ENCODE data around the gene ZNF407.

Gene ZNF407

DNA sequence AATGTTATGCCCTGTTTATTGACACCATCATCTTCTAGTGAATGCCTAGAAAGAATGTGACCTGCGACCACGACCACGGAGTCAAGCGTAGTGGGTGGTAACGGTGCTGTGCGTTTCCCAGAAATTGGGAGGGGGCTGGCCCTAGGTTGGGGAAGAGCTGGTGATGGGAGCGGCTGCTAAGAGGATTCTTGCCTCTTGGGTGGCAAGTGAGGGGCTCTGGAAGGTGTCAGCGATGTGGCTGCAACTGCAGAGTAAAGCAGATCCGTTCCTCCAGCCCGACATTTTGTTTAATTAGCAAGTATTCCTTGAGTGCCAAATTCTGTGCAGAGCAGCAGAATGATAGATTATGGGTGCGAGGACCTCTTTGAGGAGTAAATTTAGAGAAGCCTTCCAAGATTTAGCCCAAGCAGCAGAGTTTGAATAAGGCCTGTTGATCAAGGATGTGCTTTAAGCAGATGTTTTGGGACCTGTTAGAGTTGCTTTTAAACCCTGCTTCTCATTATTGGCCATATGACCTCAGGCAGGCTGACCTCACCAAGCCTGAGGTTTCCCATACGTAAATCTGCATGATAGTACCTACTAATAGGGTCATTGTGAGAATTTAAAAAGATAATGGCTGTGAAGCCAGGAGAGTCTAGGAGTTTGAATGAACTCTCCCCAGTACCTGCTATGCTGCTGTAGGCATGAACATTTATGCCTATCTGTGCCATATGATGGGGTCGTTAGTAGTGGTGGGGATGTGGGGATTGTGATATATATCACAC, 323.6 kb downstream of the ZNF407 start:
- H3K27ac ChIP-seq (ENCODE audit: low read length) = no peak overlapping the region
- H3K4me1 ChIP-seq (ENCODE audit: insufficient read depth, low read length) = peaks cover 9% of the 10 kb centered on the region
- no peak overlapping the region for H3K4me2 ChIP-seq (ENCODE audit: insufficient read depth, low read length)
- H4K20me1 ChIP-seq (ENCODE audit: insufficient read depth, low read length) = no peaks in the 10 kb centered on the region
- no peaks in the 10 kb centered on the region for H3K27me3 ChIP-seq (ENCODE audit: insufficient read depth, low read length, poor library complexity)
- H3K36me3 ChIP-seq (ENCODE audit: insufficient read depth, low read length) = no peaks in the 10 kb centered on the region
- no peak overlapping the region for H2AFZ ChIP-seq (ENCODE audit: low read depth, low read length)
- DNase-seq (peak; percentile 12), ATAC-seq (ENCODE audit: insufficient read depth, low read depth) (0 out of 3 replicates have a peak, but pooled peaks have one; percentile 40)
- no peaks in the 10 kb centered on the region for H3K79me2 ChIP-seq (ENCODE audit: insufficient read depth, low read length)
- no peak overlapping the region for H3K9ac ChIP-seq (ENCODE audit: low read depth, low read length)
- TF ChIP-seq, protein P1, sequence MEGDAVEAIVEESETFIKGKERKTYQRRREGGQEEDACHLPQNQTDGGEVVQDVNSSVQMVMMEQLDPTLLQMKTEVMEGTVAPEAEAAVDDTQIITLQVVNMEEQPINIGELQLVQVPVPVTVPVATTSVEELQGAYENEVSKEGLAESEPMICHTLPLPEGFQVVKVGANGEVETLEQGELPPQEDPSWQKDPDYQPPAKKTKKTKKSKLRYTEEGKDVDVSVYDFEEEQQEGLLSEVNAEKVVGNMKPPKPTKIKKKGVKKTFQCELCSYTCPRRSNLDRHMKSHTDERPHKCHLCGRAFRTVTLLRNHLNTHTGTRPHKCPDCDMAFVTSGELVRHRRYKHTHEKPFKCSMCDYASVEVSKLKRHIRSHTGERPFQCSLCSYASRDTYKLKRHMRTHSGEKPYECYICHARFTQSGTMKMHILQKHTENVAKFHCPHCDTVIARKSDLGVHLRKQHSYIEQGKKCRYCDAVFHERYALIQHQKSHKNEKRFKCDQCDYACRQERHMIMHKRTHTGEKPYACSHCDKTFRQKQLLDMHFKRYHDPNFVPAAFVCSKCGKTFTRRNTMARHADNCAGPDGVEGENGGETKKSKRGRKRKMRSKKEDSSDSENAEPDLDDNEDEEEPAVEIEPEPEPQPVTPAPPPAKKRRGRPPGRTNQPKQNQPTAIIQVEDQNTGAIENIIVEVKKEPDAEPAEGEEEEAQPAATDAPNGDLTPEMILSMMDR (IDR thresholded peaks at IDR 0.05; ENCODE audit: borderline replicate concordance, extremely low read depth, low read length, poor library complexity, severe bottlenecking) = no peak
- TF ChIP-seq EZH2 (IDR thresholded peaks at IDR 0.05; ENCODE audit: borderline replicate concordance, low read depth, low read length, severe bottlenecking) = no peak
- no peaks in the 10 kb centered on the region for H3K9me3 ChIP-seq (ENCODE audit: insufficient read depth, low read length, severe bottlenecking)
- no peak overlapping the region for H3K4me3 ChIP-seq (ENCODE audit: low read depth in 1 of 2, low read length in 2 of 2)

DNA sequence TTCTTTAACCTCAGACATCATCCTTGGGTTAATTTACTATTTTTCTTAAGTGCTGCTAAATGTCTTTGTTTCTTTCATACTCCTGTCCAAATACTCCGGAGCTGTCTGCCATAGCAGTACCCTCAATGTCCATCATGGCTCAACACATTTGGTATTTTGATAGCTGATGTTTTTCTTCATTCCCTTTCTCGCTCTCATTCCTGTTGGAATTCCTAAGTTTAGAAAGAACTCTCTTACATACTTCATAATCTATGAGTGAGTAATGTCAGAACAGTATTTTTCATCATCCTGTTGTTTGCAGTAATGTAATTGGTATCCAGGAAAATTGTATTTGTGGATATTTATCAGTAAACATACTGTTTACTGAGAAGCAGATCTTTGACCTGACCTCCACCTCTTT, 328.4 kb downstream of the ZNF407 start:
- Histone ChIP-seq H3K9ac (ENCODE audit: low read depth, low read length) (no peak overlapping the region), H3K9me3 (ENCODE audit: insufficient read depth, low read length, severe bottlenecking) (no peaks in the 10 kb centered on the region), H4K20me1 (ENCODE audit: insufficient read depth, low read length) (no peaks in the 10 kb centered on the region), H3K4me3 (ENCODE audit: low read depth in 1 of 2, low read length in 2 of 2) (no peak overlapping the region), H3K4me1 (ENCODE audit: insufficient read depth, low read length) (no peaks in the 10 kb centered on the region), H2AFZ (ENCODE audit: low read depth, low read length) (no peak overlapping the region), H3K79me2 (ENCODE audit: insufficient read depth, low read length) (no peaks in the 10 kb centered on the region), H3K36me3 (ENCODE audit: insufficient read depth, low read length) (peaks cover 3% of the 10 kb centered on the region; the same call in 1 of the 2 replicates), H3K27me3 (ENCODE audit: insufficient read depth, low read length, poor library complexity) (no peaks in the 10 kb centered on the region), H3K27ac (ENCODE audit: low read length) (no peak overlapping the region), H3K4me2 (ENCODE audit: insufficient read depth, low read length) (no peak overlapping the region)
- TF ChIP-seq, protein P1 (IDR thresholded peaks at IDR 0.05; ENCODE audit: borderline replicate concordance, extremely low read depth, low read length, poor library complexity, severe bottlenecking) = no peak
- no peak for TF ChIP-seq EZH2 (IDR thresholded peaks at IDR 0.05; ENCODE audit: borderline replicate concordance, low read depth, low read length, severe bottlenecking)
- no peak for ATAC-seq (ENCODE audit: insufficient read depth, low read depth)
- DNase-seq = no peak

DNA sequence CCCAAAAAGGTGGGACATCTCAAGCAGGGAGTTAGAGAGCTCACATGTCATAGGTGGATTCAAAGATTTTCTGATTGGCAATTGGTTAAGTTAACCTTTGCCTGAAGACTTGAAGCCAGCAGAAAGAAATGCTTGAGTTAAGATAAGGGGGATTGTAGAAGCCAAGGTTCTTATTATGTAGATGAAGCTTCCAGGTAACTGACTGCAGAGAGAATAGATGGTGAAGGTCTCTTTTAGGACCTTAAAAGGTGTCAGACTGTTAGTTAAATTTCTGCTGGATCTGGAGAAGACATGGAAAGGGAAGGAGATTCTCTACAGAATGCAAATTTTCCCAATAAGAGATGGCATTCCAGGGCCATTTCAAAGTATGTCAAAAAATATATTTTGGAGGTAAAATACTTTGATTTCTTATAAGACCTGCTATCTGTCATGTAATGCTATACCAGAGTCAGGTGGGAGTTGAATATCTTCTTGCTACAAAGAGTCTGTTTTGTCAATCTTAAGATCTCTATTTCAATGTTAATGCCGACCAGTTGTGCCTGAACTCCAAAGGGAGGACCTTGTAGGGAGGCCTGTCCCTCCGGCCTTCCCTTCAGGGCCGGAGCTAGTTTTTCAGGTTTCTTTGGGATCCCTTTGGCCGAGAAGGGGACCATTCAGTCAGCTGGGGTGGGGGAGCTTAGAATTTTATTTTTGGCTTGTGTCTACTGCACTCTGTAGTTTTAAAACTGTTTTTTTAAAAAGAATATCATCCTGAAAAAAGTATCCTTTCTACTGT, 330.7 kb downstream of the ZNF407 start:
- H3K4me1 ChIP-seq (ENCODE audit: insufficient read depth, low read length) = no peaks in the 10 kb centered on the region
- ATAC-seq (ENCODE audit: insufficient read depth, low read depth) (no peak), DNase-seq (no peak)
- H4K20me1 ChIP-seq (ENCODE audit: insufficient read depth, low read length) = no peaks in the 10 kb centered on the region
- no peak overlapping the region for H3K4me2 ChIP-seq (ENCODE audit: insufficient read depth, low read length)
- H3K79me2 ChIP-seq (ENCODE audit: insufficient read depth, low read length) = no peaks in the 10 kb centered on the region
- no peak overlapping the region for H3K9ac ChIP-seq (ENCODE audit: low read depth, low read length)
- TF ChIP-seq, protein P1 (IDR thresholded peaks at IDR 0.05; ENCODE audit: borderline replicate concordance, extremely low read depth, low read length, poor library complexity, severe bottlenecking) = no peak
- no peak for TF ChIP-seq EZH2 (IDR thresholded peaks at IDR 0.05; ENCODE audit: borderline replicate concordance, low read depth, low read length, severe bottlenecking)
- H3K9me3 ChIP-seq (ENCODE audit: insufficient read depth, low read length, severe bottlenecking) = no peaks in the 10 kb centered on the region
- H3K36me3 ChIP-seq (ENCODE audit: insufficient read depth, low read length) = peaks cover 3% of the 10 kb centered on the region; the same call in 1 of the 2 replicates
- no peak overlapping the region for H2AFZ ChIP-seq (ENCODE audit: low read depth, low read length)
- H3K27ac ChIP-seq (ENCODE audit: low read length) = no peak overlapping the region
- H3K4me3 ChIP-seq (ENCODE audit: low read depth in 1 of 2, low read length in 2 of 2) = no peak overlapping the region
- H3K27me3 ChIP-seq (ENCODE audit: insufficient read depth, low read length, poor library complexity) = no peaks in the 10 kb centered on the region

Data from DND-41 (cell line).